ENCODE data around the gene AHDC1.

- no peak for TF ChIP-seq CTCF (IDR thresholded peaks at IDR 0.05)
- TF ChIP-seq POLR2A (IDR thresholded peaks at IDR 0.05), result no peak
Observed at GRCh38 chr1:27596986-27597385, 7.0 kb downstream of the AHDC1 start.

Measured in prostate gland (tissue), 2 donors.